Measurements from ENCODE around the gene SMAP2. TPM values are rescaled to one million over a fixed set of nuclear protein-coding genes. Genes with fewer than 3 reads are reported as not detected.
"Not testable (repeated sequence)": the region's sequence is repeated elsewhere in the genome, so short reads cannot be mapped to it uniquely, and the experiment has no call there.

Gene SMAP2
- 30.9 and 31.0 TPM in 2 replicates for total RNA-seq (2012; rRNA removed)

DNA sequence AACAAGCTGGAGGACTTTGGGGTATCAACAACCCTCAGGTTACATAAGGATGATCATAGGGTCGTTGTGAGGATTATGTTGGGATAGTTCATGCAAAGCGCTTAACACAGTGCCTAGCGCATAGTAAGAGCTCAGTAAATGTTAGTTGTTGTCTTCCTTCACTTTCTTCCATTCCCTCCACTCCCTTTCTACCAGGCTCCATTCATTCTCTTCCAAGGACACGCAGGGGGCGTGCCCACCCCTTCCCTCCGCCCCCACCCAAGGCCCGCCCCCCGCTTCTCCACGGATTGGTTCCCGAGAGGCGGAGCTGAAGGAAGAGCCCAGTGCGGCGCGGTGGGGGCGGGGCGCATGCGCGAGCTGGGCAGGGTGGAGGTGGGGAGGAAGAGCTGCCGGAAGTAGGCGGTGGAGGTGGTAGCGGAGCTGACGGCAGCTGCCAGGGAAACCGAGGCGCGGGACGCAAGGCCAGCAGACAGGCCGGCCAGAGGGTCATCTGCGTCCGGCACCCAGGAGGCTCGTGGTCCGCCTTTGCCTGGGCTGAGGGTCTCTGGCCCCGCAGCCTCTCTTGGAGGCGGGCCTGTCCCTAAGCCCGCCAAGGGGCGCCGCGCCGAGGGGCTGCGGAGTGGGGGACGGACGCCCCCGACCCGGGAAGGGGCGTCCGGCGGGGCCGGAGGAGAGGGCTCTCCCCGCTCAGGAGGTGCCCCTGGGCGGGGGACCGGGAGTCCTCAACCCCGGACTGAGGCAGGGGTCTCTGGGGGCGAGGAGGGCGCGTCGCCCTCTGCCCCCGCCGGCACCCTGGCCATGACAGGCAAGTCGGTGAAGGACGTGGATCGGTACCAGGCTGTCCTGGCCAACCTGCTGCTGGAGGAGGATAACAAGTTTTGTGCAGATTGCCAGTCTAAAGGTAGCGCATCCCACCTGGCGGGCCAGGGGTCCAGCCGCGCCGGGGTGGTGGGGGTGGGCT, at the start of gene SMAP2:
Gene SMAP2 (plus strand): TSS at position 405 of the 961 bp plus-strand sequence. CDS start 394 bp downstream, at position 799.
- peaks cover 9% of the 10 kb centered on the region for H3K27me3 ChIP-seq (ENCODE audit: control insufficient read depth, insufficient read depth, low read length)
- H3K9ac ChIP-seq (ENCODE audit: low read depth, low read length) = peak within 1 kb of the TSS; percentile 89
- peak within 1 kb of the TSS; percentile 89 for H3K4me3 ChIP-seq (ENCODE audit: low read length)
- H3K36me3 ChIP-seq (ENCODE audit: insufficient read depth, low read length) = no peaks in the 10 kb centered on the region
- H3K9me3 ChIP-seq (replicated peaks; ENCODE audit: low read length) = no peaks in the 10 kb centered on the region
- H3K4me2 ChIP-seq (ENCODE audit: low read length) = peak within 1 kb of the TSS; percentile 80
- peaks cover 18% of the 10 kb centered on the region for H3K4me1 ChIP-seq (ENCODE audit: control insufficient read depth, insufficient read depth, low read length)

DNA sequence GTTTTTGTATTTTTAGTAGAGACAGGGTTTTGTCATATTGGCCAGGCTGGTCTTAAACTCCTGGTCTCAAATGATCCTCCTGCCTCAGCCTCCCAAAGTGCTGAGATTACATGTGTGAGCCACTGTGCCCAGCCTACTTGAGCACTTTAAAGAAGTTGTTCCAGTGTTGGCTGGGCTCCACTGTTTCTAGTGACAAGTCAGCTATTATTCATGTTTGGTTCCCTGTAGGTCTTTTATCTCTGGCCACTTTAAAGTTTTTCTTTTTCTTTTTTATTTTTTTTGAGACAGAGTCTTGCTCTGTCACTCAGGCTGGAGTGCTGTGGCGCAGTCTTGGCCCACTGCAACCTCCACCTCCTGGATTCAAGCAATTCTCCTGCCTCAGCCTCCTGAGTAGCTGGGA, 42.1 kb upstream of the SMAP2 start:
- not testable (repeated sequence) for H3K4me1 ChIP-seq (ENCODE audit: control insufficient read depth, insufficient read depth, low read length); H3K9me3 ChIP-seq (replicated peaks; ENCODE audit: low read length); H3K36me3 ChIP-seq (ENCODE audit: insufficient read depth, low read length); H3K27me3 ChIP-seq (ENCODE audit: control insufficient read depth, insufficient read depth, low read length); H3K4me2 ChIP-seq (ENCODE audit: low read length); H3K9ac ChIP-seq (ENCODE audit: low read depth, low read length); H3K4me3 ChIP-seq (ENCODE audit: low read length)

- Histone ChIP-seq H3K36me3 (ENCODE audit: insufficient read depth, low read length) (no peaks in the 10 kb centered on the region), H3K4me1 (ENCODE audit: control insufficient read depth, insufficient read depth, low read length) (no peaks in the 10 kb centered on the region), H3K4me2 (ENCODE audit: low read length) (no peak overlapping the region), H3K27me3 (ENCODE audit: control insufficient read depth, insufficient read depth, low read length) (peaks cover 8% of the 10 kb centered on the region), H3K9ac (ENCODE audit: low read depth, low read length) (no peak overlapping the region), H3K4me3 (ENCODE audit: low read length) (no peak overlapping the region), H3K9me3 (replicated peaks; ENCODE audit: low read length) (no peaks in the 10 kb centered on the region)
These were observed 40.8 kb upstream of the SMAP2 start for GRCh38 chr1:40332695-40333094.

DNA sequence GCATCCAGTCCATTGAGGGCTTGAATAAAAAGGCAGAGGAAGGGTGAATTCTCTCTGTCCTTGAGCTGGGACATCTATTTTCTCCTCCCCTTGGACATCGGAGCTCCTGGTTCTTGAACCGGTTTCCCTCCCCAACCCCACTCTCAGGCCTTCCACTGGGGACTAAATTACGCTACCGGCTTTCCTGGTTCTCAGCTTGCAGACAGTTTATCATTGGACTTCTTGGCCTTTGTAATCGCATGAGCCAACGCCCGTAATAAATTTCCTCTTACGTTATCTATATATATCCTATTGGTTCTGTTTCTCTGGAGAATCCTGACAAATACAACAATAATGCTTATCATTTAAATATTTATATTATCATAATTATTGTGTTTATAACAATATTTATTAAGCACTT, 36.1 kb upstream of the SMAP2 start:
- no peak overlapping the region for H3K9ac ChIP-seq (ENCODE audit: low read depth, low read length)
- no peak overlapping the region for H3K4me3 ChIP-seq (ENCODE audit: low read length)
- no peaks in the 10 kb centered on the region for H3K9me3 ChIP-seq (replicated peaks; ENCODE audit: low read length)

GRCh38 chr1:40338745-40339419, 34.6 kb upstream of the SMAP2 start:
- no peak overlapping the region for H3K4me3 ChIP-seq (ENCODE audit: low read length)
- no peaks in the 10 kb centered on the region for H3K4me1 ChIP-seq (ENCODE audit: control insufficient read depth, insufficient read depth, low read length)
- H3K27me3 ChIP-seq (ENCODE audit: control insufficient read depth, insufficient read depth, low read length) = peaks cover 14% of the 10 kb centered on the region
- H3K9me3 ChIP-seq (replicated peaks; ENCODE audit: low read length) = no peaks in the 10 kb centered on the region
- no peaks in the 10 kb centered on the region for H3K36me3 ChIP-seq (ENCODE audit: insufficient read depth, low read length)
- no peak overlapping the region for H3K9ac ChIP-seq (ENCODE audit: low read depth, low read length)
- H3K4me2 ChIP-seq (ENCODE audit: low read length) = peak overlapping the region; percentile 56

More for the DNA sequence above, 36.1 kb upstream of the SMAP2 start:
- Histone ChIP-seq H3K4me2 (ENCODE audit: low read length) (no peak overlapping the region), H3K27me3 (ENCODE audit: control insufficient read depth, insufficient read depth, low read length) (peaks cover 14% of the 10 kb centered on the region), H3K4me1 (ENCODE audit: control insufficient read depth, insufficient read depth, low read length) (no peaks in the 10 kb centered on the region), H3K36me3 (ENCODE audit: insufficient read depth, low read length) (no peaks in the 10 kb centered on the region)

DNA sequence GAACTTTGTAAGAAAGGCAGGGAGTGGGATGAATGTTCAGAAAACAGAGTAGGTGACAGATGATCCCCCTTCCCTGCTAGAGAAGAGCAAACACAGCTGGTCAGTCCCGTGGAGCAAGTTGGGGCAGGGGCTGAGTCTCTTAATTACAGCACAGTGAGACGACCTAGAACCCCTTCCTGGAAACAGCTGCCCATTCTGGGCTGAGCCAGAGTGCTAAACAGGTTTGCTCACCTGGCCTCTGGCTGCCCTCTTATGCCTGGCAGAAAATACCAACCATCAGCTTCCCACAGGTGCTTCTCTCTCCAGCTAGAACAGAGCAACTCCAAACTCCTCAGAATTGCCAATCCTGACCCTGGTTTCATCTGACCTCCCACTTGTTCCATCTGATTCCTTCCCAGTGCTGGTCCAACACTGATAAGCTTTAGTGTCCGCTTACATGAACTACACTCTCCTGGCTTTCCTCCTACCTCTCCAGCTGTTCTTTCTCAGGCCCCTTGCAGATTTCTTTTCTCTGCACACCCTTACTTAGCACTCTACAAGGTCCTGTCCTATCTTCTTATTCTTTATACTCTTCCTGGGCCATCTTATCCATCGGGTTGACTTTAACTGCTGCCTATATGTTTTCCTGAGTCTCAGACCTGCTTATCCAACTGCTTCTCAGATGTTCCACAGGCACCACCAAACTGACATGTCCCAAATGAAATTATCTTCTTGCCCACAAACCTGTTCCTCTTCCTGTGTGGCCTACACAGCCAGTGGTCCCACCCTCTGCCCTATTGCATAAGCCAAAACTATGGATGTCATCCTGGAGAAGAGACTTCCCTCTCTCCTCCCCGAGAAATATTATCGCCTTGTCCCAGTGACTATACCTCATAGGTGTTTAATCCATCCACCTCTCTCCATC, 33.9 kb upstream of the SMAP2 start:
- Histone ChIP-seq H3K27me3 (ENCODE audit: control insufficient read depth, insufficient read depth, low read length) (peaks cover 14% of the 10 kb centered on the region), H3K9me3 (replicated peaks; ENCODE audit: low read length) (no peaks in the 10 kb centered on the region), H3K36me3 (ENCODE audit: insufficient read depth, low read length) (no peaks in the 10 kb centered on the region), H3K9ac (ENCODE audit: low read depth, low read length) (no peak overlapping the region), H3K4me2 (ENCODE audit: low read length) (no peak overlapping the region), H3K4me1 (ENCODE audit: control insufficient read depth, insufficient read depth, low read length) (no peaks in the 10 kb centered on the region), H3K4me3 (ENCODE audit: low read length) (no peak overlapping the region)

DNA sequence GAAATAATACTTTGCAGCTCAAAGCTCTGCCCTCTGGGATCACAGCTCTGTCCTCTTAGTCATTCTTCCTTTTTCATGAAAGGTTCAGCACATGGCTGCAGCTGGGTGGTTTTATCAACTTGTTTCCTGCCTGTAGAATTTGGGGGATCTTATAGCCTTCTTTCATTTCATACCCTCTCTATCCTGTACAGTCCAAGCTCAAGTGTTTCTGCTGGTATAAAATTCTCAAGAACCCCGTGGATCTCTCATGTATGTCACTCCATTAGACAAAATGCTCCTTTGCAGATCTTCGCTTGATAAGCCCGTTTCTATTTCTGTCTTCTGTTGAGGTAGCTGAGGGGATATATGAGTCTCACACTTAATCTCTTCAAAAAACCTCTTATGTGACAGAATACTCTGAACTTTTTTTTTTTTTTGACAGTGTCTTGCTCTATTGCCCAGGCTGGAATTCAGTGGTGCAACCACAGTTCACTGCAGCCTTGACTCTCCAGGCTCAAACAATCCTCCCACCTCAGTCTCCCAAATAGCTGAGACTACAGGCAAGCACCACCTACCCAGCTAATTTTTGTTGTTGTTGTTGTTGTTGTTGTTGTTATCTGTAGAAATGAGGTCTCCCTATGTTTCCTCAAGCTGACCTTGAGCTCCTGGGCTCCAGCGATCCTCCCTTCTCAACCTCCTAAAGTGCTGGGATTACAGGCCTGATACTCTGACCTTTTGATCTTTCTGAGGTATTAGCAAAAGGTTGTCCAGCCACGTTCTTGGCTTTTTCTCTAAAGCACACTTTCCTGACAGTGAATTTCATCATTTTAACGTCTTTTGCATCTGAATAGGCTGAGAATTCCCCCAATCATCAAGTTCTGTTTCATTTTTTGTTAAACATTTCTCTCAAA, 31.8 kb upstream of the SMAP2 start:
- Histone ChIP-seq H3K4me3 (ENCODE audit: low read length) (no peak overlapping the region), H3K36me3 (ENCODE audit: insufficient read depth, low read length) (no peaks in the 10 kb centered on the region), H3K27me3 (ENCODE audit: control insufficient read depth, insufficient read depth, low read length) (peaks cover 14% of the 10 kb centered on the region), H3K4me2 (ENCODE audit: low read length) (no peak overlapping the region), H3K4me1 (ENCODE audit: control insufficient read depth, insufficient read depth, low read length) (no peaks in the 10 kb centered on the region), H3K9ac (ENCODE audit: low read depth, low read length) (no peak overlapping the region), H3K9me3 (replicated peaks; ENCODE audit: low read length) (no peaks in the 10 kb centered on the region)

- H3K9ac ChIP-seq (ENCODE audit: low read depth, low read length); H3K4me2 ChIP-seq (ENCODE audit: low read length); H3K4me1 ChIP-seq (ENCODE audit: control insufficient read depth, insufficient read depth, low read length); H3K9me3 ChIP-seq (replicated peaks; ENCODE audit: low read length); H3K36me3 ChIP-seq (ENCODE audit: insufficient read depth, low read length); H3K4me3 ChIP-seq (ENCODE audit: low read length): not testable (repeated sequence)
- H3K27me3 ChIP-seq (ENCODE audit: control insufficient read depth, insufficient read depth, low read length) = peaks cover 14% of the 10 kb centered on the region
These were observed 31.2 kb upstream of the SMAP2 start for GRCh38 chr1:40342381-40342717.

DNA sequence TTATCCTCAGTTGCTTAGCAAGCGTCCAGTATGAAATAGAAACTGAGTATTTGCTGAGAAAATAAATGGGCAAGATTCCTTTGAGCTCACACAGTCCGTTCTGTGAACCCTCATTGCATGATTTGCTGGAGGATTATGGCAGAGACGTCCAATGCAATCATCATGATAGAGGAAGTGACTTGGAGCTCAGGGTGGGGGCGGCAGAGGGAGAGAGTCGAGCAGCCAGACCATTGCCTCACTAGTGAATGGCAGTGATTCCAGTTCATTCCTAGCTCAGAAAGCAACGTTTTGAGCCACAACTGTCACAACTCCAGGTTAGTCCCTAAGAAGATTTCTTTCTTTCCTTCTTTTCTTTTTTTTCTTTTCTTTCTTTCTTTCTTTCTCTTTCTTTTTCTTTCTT, 28.9 kb upstream of the SMAP2 start:
- no peak overlapping the region for H3K4me3 ChIP-seq (ENCODE audit: low read length)
- no peak overlapping the region for H3K9ac ChIP-seq (ENCODE audit: low read depth, low read length)
- H3K36me3 ChIP-seq (ENCODE audit: insufficient read depth, low read length) = no peaks in the 10 kb centered on the region
- H3K4me2 ChIP-seq (ENCODE audit: low read length) = peak overlapping the region; percentile 13
- H3K27me3 ChIP-seq (ENCODE audit: control insufficient read depth, insufficient read depth, low read length) = peaks cover 7% of the 10 kb centered on the region
- H3K9me3 ChIP-seq (replicated peaks; ENCODE audit: low read length) = no peaks in the 10 kb centered on the region
- H3K4me1 ChIP-seq (ENCODE audit: control insufficient read depth, insufficient read depth, low read length) = no peaks in the 10 kb centered on the region

GRCh38 chr1:40350391-40350790, 23.1 kb upstream of the SMAP2 start:
- H3K4me1 ChIP-seq (ENCODE audit: control insufficient read depth, insufficient read depth, low read length) = no peaks in the 10 kb centered on the region
- no peak overlapping the region for H3K4me2 ChIP-seq (ENCODE audit: low read length)
- H3K9ac ChIP-seq (ENCODE audit: low read depth, low read length) = no peak overlapping the region
- no peaks in the 10 kb centered on the region for H3K36me3 ChIP-seq (ENCODE audit: insufficient read depth, low read length)
- H3K9me3 ChIP-seq (replicated peaks; ENCODE audit: low read length) = no peaks in the 10 kb centered on the region
- H3K27me3 ChIP-seq (ENCODE audit: control insufficient read depth, insufficient read depth, low read length) = peaks cover 4% of the 10 kb centered on the region
- no peak overlapping the region for H3K4me3 ChIP-seq (ENCODE audit: low read length)
